HK-2 (cell line): Measurements from ENCODE around the gene PMPCA.
"Not testable (repeated sequence)": the region's sequence is repeated elsewhere in the genome, so short reads cannot be mapped to it uniquely, and the experiment has no call there.

ENCODE experiments used
- DNase-seq: peaks from one replicate; pipeline ENCODE4 v3.0.0-alpha.2; 2018; ENCODE audit not compliant: unreplicated experiment

Gene PMPCA

GRCh38 chr9:136394312-136395019, 16.0 kb upstream of the PMPCA start:
- DNase-seq, result no peak

- no peak for DNase-seq
Observed at GRCh38 chr9:136395020-136395340, 15.5 kb upstream of the PMPCA start.

- DNase-seq, result no peak
Observed at GRCh38 chr9:136395345-136396218, 14.9 kb upstream of the PMPCA start.

- no peak for DNase-seq
Observed at GRCh38 chr9:136396219-136396515, 14.3 kb upstream of the PMPCA start.

- no peak for DNase-seq
Observed at GRCh38 chr9:136397643-136398042, 12.8 kb upstream of the PMPCA start.

GRCh38 chr9:136398286-136398685, 12.2 kb upstream of the PMPCA start:
- no peak for DNase-seq

- peak; percentile 42 for DNase-seq
Observed at GRCh38 chr9:136399176-136400037, 11.1 kb upstream of the PMPCA start.

DNA sequence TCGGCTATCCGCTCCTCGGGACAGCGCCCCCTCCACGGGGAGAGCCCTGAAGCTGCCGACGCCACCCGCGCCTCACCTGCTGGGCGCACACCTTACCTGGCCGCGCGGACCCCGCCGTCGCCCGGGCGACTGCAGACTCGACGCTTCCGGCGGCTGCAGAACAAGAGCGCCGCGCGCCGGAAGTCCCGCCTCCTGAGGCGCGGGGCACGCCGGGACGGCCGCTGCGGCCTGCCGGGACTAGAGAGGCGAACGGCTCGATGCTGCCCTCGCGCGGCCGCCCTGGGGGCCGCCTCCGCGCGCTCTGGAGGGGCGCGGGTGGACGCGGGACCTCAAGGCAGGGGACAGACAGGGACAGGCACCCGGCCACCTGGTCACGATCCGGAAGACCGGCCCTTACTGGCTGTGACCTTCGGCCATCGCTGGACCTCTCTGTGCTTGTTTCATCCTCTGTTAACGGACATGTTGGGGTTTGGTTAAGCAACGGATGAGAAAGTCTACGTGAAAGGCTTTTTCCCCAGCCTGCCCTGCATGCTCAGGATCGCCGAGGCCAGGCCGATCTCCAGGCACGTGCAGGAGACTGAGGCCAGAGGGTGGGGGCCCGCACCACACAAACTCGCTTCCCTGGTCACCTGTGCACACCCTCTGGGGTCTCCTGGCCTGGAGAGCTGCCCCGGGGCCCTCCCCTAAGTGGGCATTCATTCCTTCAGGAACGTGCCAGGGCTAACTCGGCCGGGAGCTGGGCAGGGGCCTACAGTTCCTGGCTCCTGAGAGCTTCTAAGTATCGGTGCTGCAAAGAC, 10.2 kb upstream of the PMPCA start, which contains the start of gene SNAPC4:
TSS of gene SNAPC4 (minus strand) at position 133 of the 797 bp plus-strand sequence. CDS start 1,742 bp downstream, outside the sequence.
- peak; percentile 87 for DNase-seq

GRCh38 chr9:136401173-136401922, 9.1 kb upstream of the PMPCA start:
- DNase-seq, result no peak

DNA sequence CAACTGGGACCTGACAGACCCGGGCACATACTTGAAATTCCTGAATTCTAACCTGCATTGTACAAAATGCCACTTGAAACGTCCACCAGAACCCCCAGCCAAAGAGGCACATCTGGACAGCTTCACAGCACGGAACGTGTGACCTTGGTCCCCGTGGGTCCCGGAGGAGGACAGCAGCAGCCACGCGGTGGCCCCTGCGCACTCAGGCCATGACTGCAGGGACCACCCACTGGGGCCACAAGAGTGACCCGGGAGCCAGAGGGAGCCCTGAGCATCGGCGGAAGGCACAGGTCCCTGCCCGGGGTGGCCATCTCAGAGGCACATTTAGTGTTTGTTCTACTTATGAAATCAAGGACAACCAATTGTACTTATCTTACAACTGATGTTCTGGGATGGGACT, 8.4 kb upstream of the PMPCA start:
- no peak for DNase-seq

DNA sequence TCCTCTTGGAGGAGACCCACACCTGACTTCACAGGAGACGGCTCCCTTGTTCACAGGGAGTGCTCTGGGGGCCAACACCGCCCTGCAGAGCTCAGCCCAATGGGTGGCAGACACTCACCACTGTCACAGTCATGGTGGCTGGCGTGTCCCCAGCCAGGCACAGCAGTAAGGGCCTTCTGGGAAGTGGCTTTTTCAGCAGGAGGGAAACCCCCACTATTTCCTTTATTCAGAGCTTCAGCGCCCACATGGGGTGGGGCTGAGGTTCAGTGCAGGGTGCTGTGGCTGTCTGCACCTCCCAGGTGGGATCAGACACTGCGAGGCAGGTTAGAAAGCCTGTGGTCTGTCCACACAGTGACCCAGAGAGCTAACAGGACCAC, 6.9 kb upstream of the PMPCA start:
- no peak for DNase-seq

- DNase-seq, result no peak
Observed at GRCh38 chr9:136403915-136404800, 6.3 kb upstream of the PMPCA start.

DNA sequence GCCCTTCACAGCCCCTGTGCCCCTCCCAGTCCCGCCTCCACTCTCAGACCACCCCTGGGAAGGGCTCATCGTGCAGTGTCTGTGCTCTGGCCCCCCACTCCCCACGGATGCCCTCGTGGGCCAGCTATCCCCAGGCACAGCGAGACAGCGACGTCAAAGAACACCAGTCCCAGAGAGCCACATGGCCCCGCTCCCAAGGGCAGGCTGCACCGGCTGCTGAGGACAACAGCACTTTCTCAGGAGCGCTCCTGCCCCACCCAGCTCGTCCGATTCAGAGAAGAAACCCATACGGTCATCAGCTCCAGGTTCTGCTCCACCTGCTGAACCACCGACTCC, 5.7 kb upstream of the PMPCA start:
- no peak for DNase-seq

DNA sequence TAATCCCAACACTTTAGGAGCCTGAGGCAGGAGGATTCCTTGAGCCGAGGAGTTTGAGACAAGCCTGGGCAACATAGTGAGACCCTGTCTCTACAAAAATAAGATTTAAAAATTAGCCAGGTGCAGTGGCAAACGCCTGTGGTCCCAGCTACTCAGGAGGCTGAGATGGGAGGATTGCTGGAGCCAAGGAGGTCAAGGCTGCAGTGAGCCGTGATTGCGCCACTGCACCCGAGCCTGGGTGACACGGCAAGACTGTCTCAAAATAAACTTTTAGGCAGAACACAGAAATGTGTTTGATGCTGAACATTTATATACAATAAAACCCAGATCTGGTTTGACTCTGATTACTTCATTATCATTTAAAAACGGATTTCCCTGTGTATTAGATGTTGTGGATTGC, 5.0 kb upstream of the PMPCA start:
- no peak for DNase-seq

- DNase-seq, result not testable (repeated sequence)
Observed at GRCh38 chr9:136405904-136406303, 4.6 kb upstream of the PMPCA start.

- not testable (repeated sequence) for DNase-seq
Observed at GRCh38 chr9:136407061-136407460, 3.4 kb upstream of the PMPCA start.

DNA sequence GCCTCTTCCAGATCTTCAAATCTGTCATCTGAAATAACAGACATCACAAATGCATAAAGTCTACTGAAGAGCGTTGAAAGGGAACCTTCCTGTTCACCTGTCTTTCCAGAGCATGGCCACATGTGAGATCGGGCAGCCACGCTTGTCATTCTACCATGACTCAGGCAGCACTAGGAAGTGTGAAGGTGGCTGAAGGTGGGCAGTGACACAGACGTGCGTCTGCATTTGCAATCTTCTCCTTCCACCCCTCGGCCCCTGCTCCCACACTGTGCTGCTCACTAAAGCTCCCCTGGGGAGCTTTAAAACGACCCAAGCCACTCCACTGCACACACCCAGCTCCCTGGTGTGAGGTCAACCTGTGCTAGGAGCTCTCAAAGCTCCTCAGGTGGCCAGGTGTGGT, 2.5 kb upstream of the PMPCA start:
- DNase-seq, result no peak

- DNase-seq, result peak; percentile 61
Observed at GRCh38 chr9:136409557-136410455, 652 bp upstream of the PMPCA start.

GRCh38 chr9:136411378-136411777, 920 bp downstream of the PMPCA start:
- no peak for DNase-seq
